ENCODE results near the gene REXO1. TPM values are rescaled to one million over a fixed set of nuclear protein-coding genes. Genes with fewer than 3 reads are reported as not detected.

REXO1 gene
- total RNA-seq, 3 donors from 2014 or later (not counting 1 experiment from before 2014, with no cell fraction given), result 90.7 to 91.7 (median 91.5) TPM

DNA sequence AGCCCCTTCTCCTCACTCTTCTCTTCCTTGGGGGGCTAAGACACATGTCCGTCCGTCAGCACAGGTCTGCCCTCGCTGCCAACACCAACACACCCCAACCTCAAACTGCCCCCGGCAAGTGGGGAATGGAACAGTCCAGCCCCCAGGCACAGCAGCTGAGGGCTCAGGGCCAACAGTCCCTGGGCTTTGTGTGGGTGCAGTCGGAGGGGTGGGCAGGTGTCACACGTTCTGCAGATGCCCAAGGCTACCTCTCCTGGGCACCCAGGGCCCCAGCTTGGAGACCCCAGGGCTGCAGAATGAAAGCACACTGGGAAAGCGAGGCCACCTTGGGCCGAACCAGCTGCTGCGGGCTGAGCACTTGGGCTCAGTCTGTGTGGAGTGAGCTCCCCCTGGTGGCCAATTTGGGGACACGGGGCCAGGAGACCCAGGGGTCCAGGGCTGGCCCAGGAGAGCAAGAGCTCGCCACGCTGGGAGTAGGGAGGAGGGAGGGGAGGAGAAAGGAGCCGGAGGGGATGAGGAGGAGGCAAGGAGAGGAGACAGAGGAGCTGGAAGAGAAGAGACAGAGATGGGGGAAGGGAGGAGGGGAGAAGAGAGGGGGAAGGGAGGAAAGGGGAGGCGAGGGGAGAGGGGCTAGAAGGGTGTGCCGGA is 22.2 kb downstream of the REXO1 start:
- Mint-ChIP-seq H3K4me3 (no peak overlapping the region), H3K9me3 (no peaks in the 10 kb centered on the region), H3K36me3 (no peaks in the 10 kb centered on the region), H3K27me3 (ENCODE audit: low read depth in 2 of 2) (no peaks in the 10 kb centered on the region), H3K27ac (peak overlapping the region; percentile 31 to 53), H3K4me1 (peaks cover 4 to 9% of the 10 kb centered on the region in 2 donors)
- peaks cover 41% of the 10 kb centered on the region for H3K36me3 ChIP-seq (ENCODE audit: control insufficient read depth, insufficient read depth, low read length)
- H3K4me3 ChIP-seq (ENCODE audit: low read length), result no peak overlapping the region
- no peak overlapping the region for H3K27ac ChIP-seq (ENCODE audit: low read length)
- ATAC-seq (peak; percentile 77 to 93 (median 84)), DNase-seq (peak; percentile 73 to 88)
- H3K27me3 ChIP-seq (ENCODE audit: control insufficient read depth, insufficient read depth, low read length), result no peaks in the 10 kb centered on the region
- 53% methylated on average over 15 of the region's 15 CpGs for WGBS (ENCODE audit: insufficient coverage)
- H3K4me1 ChIP-seq (ENCODE audit: control insufficient read depth, insufficient read depth, low read length), result peaks cover 9% of the 10 kb centered on the region
- H3K9me3 ChIP-seq (ENCODE audit: control insufficient read depth, insufficient read depth, low read length), result no peaks in the 10 kb centered on the region
- TF ChIP-seq, protein P1, sequence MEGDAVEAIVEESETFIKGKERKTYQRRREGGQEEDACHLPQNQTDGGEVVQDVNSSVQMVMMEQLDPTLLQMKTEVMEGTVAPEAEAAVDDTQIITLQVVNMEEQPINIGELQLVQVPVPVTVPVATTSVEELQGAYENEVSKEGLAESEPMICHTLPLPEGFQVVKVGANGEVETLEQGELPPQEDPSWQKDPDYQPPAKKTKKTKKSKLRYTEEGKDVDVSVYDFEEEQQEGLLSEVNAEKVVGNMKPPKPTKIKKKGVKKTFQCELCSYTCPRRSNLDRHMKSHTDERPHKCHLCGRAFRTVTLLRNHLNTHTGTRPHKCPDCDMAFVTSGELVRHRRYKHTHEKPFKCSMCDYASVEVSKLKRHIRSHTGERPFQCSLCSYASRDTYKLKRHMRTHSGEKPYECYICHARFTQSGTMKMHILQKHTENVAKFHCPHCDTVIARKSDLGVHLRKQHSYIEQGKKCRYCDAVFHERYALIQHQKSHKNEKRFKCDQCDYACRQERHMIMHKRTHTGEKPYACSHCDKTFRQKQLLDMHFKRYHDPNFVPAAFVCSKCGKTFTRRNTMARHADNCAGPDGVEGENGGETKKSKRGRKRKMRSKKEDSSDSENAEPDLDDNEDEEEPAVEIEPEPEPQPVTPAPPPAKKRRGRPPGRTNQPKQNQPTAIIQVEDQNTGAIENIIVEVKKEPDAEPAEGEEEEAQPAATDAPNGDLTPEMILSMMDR (IDR thresholded peaks at IDR 0.05), result peak; percentile 70
- intact Hi-C loops (cut with micrococcal nuclease), result loop anchor here (10.0 kb wide), 1 partner anchor 281 kb away; no protein-coding TSS in a partner anchor

DNA sequence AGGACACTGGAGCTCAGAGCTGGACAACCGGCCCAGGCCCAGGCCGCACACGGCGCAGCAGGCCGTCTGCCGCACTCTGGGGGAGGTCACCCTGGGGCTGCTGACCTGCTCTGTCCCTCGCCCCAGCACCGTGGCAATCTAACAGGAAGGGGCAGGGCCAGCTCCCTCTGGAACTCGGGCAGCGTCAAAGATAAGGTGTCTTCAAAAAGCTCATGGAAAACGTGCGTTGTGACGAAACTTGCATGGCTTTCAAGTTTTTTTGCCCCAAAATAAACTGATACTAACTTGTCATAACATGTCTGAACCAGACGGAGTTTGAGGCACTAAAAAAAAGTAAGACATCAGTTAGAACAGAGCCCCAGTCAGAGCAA is 24.0 kb downstream of the REXO1 start:
- Histone ChIP-seq H3K9me3 (ENCODE audit: control insufficient read depth, insufficient read depth, low read length) (no peaks in the 10 kb centered on the region), H3K27ac (ENCODE audit: low read length) (no peak overlapping the region), H3K36me3 (ENCODE audit: control insufficient read depth, insufficient read depth, low read length) (peaks cover 57% of the 10 kb centered on the region), H3K4me1 (ENCODE audit: control insufficient read depth, insufficient read depth, low read length) (peaks cover 9% of the 10 kb centered on the region), H3K27me3 (ENCODE audit: control insufficient read depth, insufficient read depth, low read length) (no peaks in the 10 kb centered on the region), H3K4me3 (ENCODE audit: low read length) (no peak overlapping the region)
- Mint-ChIP-seq H3K9me3 (no peaks in the 10 kb centered on the region), H3K4me3 (no peak overlapping the region), H3K36me3 (no peaks in the 10 kb centered on the region), H3K27me3 (ENCODE audit: low read depth in 2 of 2) (no peaks in the 10 kb centered on the region), H3K4me1 (peaks cover 4 to 9% of the 10 kb centered on the region in 2 donors), H3K27ac (no peak overlapping the region)
- ATAC-seq (no peak), DNase-seq (no peak)
- 95% methylated on average over 14 of the region's 14 CpGs for WGBS (ENCODE audit: insufficient coverage)
- TF ChIP-seq, protein P1 (IDR thresholded peaks at IDR 0.05), result no peak
- intact Hi-C loops (cut with micrococcal nuclease), result loop anchor here (10.0 kb wide), 1 partner anchor 279 kb away; no protein-coding TSS in a partner anchor

DNA sequence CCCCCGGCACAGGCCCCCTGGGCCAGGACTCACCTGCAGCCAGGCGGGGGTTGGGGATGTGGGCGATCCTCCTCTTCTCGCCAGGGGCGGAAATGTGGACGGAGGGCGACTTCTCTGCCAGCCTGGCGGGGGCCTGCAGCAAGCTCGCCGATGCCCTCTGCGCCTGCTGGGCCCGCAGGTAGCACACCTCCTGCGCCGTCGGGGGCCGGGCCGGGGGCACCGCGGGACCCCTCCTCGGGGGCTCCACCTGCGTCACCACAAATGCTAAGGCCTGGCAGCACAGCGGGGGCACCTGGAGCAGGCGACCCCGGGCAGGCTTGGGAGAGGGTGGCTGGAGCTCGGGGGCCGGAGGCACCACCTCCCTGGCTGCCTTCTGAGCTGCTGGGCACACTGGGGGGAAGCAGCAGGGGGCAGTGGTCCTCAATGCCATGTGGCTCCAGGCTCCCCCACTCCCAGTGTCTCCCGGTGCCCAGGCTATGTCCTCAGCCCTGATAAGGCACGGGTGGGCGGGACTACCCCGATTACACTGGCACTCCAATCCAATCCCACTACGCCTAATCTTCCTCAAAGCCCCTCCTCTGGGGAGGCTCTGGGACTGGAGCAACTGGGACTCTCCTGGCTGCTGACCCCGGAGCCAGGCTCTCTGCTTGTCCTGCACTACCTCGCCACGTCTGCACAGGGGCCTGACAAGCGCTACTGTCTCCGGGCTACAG is 24.6 kb downstream of the REXO1 start:
- TF ChIP-seq, protein P1 (IDR thresholded peaks at IDR 0.05), result no peak
- no peak overlapping the region for H3K27ac ChIP-seq (ENCODE audit: low read length)
- Mint-ChIP-seq H3K9me3 (no peaks in the 10 kb centered on the region), H3K4me3 (no peak overlapping the region), H3K36me3 (no peaks in the 10 kb centered on the region), H3K27me3 (ENCODE audit: low read depth in 2 of 2) (no peaks in the 10 kb centered on the region), H3K4me1 (peaks cover 4 to 6% of the 10 kb centered on the region in 2 donors), H3K27ac (no peak overlapping the region)
- 97% methylated on average over 36 of the region's 36 CpGs for WGBS (ENCODE audit: insufficient coverage)
- peaks cover 9% of the 10 kb centered on the region for H3K4me1 ChIP-seq (ENCODE audit: control insufficient read depth, insufficient read depth, low read length)
- H3K36me3 ChIP-seq (ENCODE audit: control insufficient read depth, insufficient read depth, low read length), result peaks cover 61% of the 10 kb centered on the region
- H3K9me3 ChIP-seq (ENCODE audit: control insufficient read depth, insufficient read depth, low read length), result no peaks in the 10 kb centered on the region
- intact Hi-C loops (cut with micrococcal nuclease), result loop anchor here (10.0 kb wide), 1 partner anchor 279 kb away; no protein-coding TSS in a partner anchor
- DNase-seq (no peak), ATAC-seq (no peak)
- no peaks in the 10 kb centered on the region for H3K27me3 ChIP-seq (ENCODE audit: control insufficient read depth, insufficient read depth, low read length)
- H3K4me3 ChIP-seq (ENCODE audit: low read length), result no peak overlapping the region
